Motor neuron (in vitro differentiated cells): ENCODE data around the gene TNFAIP2. TPM values are rescaled to one million over a fixed set of nuclear protein-coding genes. Genes with fewer than 3 reads are reported as not detected.
A peak's percentile ranks its signal among the peaks of the same experiment; 100 is the strongest.

Experiments used
- ATAC-seq, 8 experiments: fragments of 200-7000 bp; cut with Tn5 transposase; replicated peaks in 6 of 8; 2 replicates each; pipeline ENCODE4 v1.8.0; 2021; ENCODE audit warnings: mild to moderate bottlenecking in 8 of 8, moderate library complexity in 8 of 8
- H3K27ac ChIP-seq, 2 donors: fragments of 250-450 bp; sonication (Bioruptor Pico); 2 replicates each; pipeline ENCODE4 v1.9.0; 2021; ENCODE audit warnings: antibody characterized with exemption in 2 of 2, mild to moderate bottlenecking in 2 of 2, moderate library complexity in 1 of 2
- H3K4me1 ChIP-seq, 2 donors: fragments of 250-450 bp; sonication (Bioruptor Pico); replicated peaks in 1 of 2; 2 replicates each; pipeline ENCODE4 v1.6.1; 2021; ENCODE audit warnings: antibody characterized with exemption in 2 of 2, mild to moderate bottlenecking in 2 of 2, moderate library complexity in 1 of 2
- H3K4me3 ChIP-seq, 5 donors: fragments of 250-450 bp; sonication (Bioruptor Pico); 2 replicates each; pipeline ENCODE4 v1.9.0; 2021; ENCODE audit warnings: antibody characterized with exemption in 5 of 5, mild to moderate bottlenecking in 5 of 5, moderate library complexity in 4 of 5
- WGBS, 10 experiments: fragments of 450-650 bp; shearing (Covaris generic); methylation state at CpG; one replicate each; pipeline ENCODE4 v1.0.0; 2022; 5-methylcytosine and 5-hydroxymethylcytosine counted together
- in situ Hi-C, 9 experiments: fragments of 400-800 bp; cut with MboI; loops; one replicate each; pipeline ENCODE4 v1.15.0; 2021; ENCODE audit warnings: low sequenced_read_pairs in 9 of 9, low pct_unique_long_range_greater_than_20kb in 2 of 9; ENCODE audit not compliant: unreplicated experiment in 9 of 9
- total RNA-seq, 8 experiments: library from RNA; unstranded; fragments of 300-600 nt; gene quantifications; 2 replicates each; pipeline versions ENCODE4 v1.2.3 to v1.2.4, GENCODE V29; 2022

TNFAIP2 gene
- total RNA-seq, 8 experiments from 2014 or later: 0.78 to 98.8 (median 2.0) TPM

GRCh38 chr14:103087343-103087835 is 35.9 kb upstream of the TNFAIP2 start:
- no peak overlapping the region for H3K27ac ChIP-seq
- peak in 5 of 8 experiments; percentile 45 to 82 (median 74) for ATAC-seq
- in situ Hi-C loops: loop anchor here in 8 of 9 experiments (10.0 to 25.0 kb wide), 2 partner anchors 197 to 200 kb away; no protein-coding TSS in a partner anchor
- peaks cover 8 to 14% of the 10 kb centered on the region in 2 donors for H3K4me1 ChIP-seq
- H3K4me3 ChIP-seq: no peak overlapping the region
- 76% methylated on average over 5 of the region's 13 CpGs; no CpG with 5 or more reads in 9 of the 10 experiments for WGBS, 10 experiments

- H3K27ac ChIP-seq: no peak overlapping the region
- peaks cover 8 to 16% of the 10 kb centered on the region in 2 donors for H3K4me1 ChIP-seq
- H3K4me3 ChIP-seq: no peak overlapping the region
- ATAC-seq: no peak
- in situ Hi-C loops: loop anchor here in 8 of 9 experiments (10.0 to 25.0 kb wide), 2 partner anchors 196 to 198 kb away; no protein-coding TSS in a partner anchor
- 67 to 73% methylated on average over 2 of the region's 6 CpGs; no CpG with 5 or more reads in 8 of the 10 experiments for WGBS, 10 experiments
Observed at GRCh38 chr14:103088921-103089320, 34.3 kb upstream of the TNFAIP2 start.

GRCh38 chr14:103089386-103090335 is 33.6 kb upstream of the TNFAIP2 start:
- Histone ChIP-seq H3K27ac (no peak overlapping the region), H3K4me3 (no peak overlapping the region), H3K4me1 (peaks cover 8 to 19% of the 10 kb centered on the region in 2 donors)
- in situ Hi-C loops: loop anchor here in 8 of 9 experiments (10.0 to 25.0 kb wide), 2 partner anchors 195 to 198 kb away; no protein-coding TSS in a partner anchor
- 60 to 100% (median 73%) methylated on average over 1 to 5 of the region's 28 CpGs; no CpG with 5 or more reads in 6 of the 10 experiments for WGBS, 10 experiments
- ATAC-seq: no peak

GRCh38 chr14:103090481-103091020 is 32.7 kb upstream of the TNFAIP2 start:
- no peak for ATAC-seq
- WGBS, 10 experiments: 90 to 95% methylated on average over 2 to 4 of the region's 12 CpGs; no CpG with 5 or more reads in 8 of the 10 experiments
- Histone ChIP-seq H3K4me1 (peaks cover 8 to 19% of the 10 kb centered on the region in 2 donors), H3K4me3 (no peak overlapping the region), H3K27ac (no peak overlapping the region)
- in situ Hi-C loops: loop anchor here in 5 of 9 experiments (25.0 kb wide), 1 partner anchor 197 kb away; no protein-coding TSS in a partner anchor

GRCh38 chr14:103091041-103091882 is 32.0 kb upstream of the TNFAIP2 start:
- peaks cover 8 to 19% of the 10 kb centered on the region in 2 donors for H3K4me1 ChIP-seq
- peak in 7 of 8 experiments; percentile 38 to 88 (median 63) for ATAC-seq
- no peak overlapping the region for H3K4me3 ChIP-seq
- no CpG with 5 or more reads among the region's 69 CpGs for WGBS, 10 experiments
- H3K27ac ChIP-seq: no peak overlapping the region
- in situ Hi-C loops: loop anchor here in 5 of 9 experiments (25.0 kb wide), 1 partner anchor 196 kb away; no protein-coding TSS in a partner anchor

GRCh38 chr14:103091883-103092222 is 31.4 kb upstream of the TNFAIP2 start:
- H3K4me3 ChIP-seq: no peak overlapping the region
- no peak for ATAC-seq
- no peak overlapping the region for H3K27ac ChIP-seq
- in situ Hi-C loops: loop anchor here in 5 of 9 experiments (25.0 kb wide), 1 partner anchor 195 kb away; no protein-coding TSS in a partner anchor
- H3K4me1 ChIP-seq: peaks cover 8 to 19% of the 10 kb centered on the region in 2 donors
- 30 to 80% (median 60%) methylated on average over 1 to 2 of the region's 9 CpGs; no CpG with 5 or more reads in 7 of the 10 experiments for WGBS, 10 experiments

- in situ Hi-C loops: loop anchor here in 5 of 9 experiments (25.0 kb wide), 1 partner anchor 193 kb away; no protein-coding TSS in a partner anchor
- Histone ChIP-seq H3K27ac (no peak overlapping the region), H3K4me3 (no peak overlapping the region), H3K4me1 (peaks cover 0 to 12% of the 10 kb centered on the region in 2 donors)
- WGBS, 10 experiments: 20 to 83% (median 72%) methylated on average over 1 to 2 of the region's 13 CpGs; no CpG with 5 or more reads in 7 of the 10 experiments
- ATAC-seq: peak in 5 of 8 experiments; percentile 7 to 27 (median 19)
Observed at GRCh38 chr14:103093856-103094405, 29.3 kb upstream of the TNFAIP2 start.

GRCh38 chr14:103094406-103095209 is 28.7 kb upstream of the TNFAIP2 start, which contains the start of gene EXOC3L4:
Gene EXOC3L4 (plus strand): TSS chr14:103094725. CDS start chr14:103100220, 5,495 bp downstream.
- H3K4me1 ChIP-seq: peaks cover 0 to 19% of the 10 kb centered on the region in 2 donors
- no peak within 1 kb of the TSS for H3K4me3 ChIP-seq
- 80 to 87% methylated on average over 1 to 6 of the region's 23 CpGs; no CpG with 5 or more reads in 8 of the 10 experiments for WGBS, 10 experiments
- no peak within 1 kb of the TSS for H3K27ac ChIP-seq
- no peak for ATAC-seq
- in situ Hi-C loops: loop anchor here in 5 of 9 experiments (25.0 kb wide), 1 partner anchor 193 kb away; no protein-coding TSS in a partner anchor

GRCh38 chr14:103095210-103095778 is 28.0 kb upstream of the TNFAIP2 start:
- 79 to 100% (median 95%) methylated on average over 1 to 9 of the region's 11 CpGs; no CpG with 5 or more reads in 4 of the 10 experiments for WGBS, 10 experiments
- no peak overlapping the region for H3K4me3 ChIP-seq
- no peak overlapping the region for H3K27ac ChIP-seq
- no peak for ATAC-seq
- H3K4me1 ChIP-seq: peaks cover 0 to 19% of the 10 kb centered on the region in 2 donors
- in situ Hi-C loops: loop anchor here in 5 of 9 experiments (25.0 kb wide), 1 partner anchor 192 kb away; no protein-coding TSS in a partner anchor

- no peak overlapping the region for H3K4me3 ChIP-seq
- no peak for ATAC-seq
- 38 to 71% (median 51%) methylated on average over 1 to 4 of the region's 4 CpGs; no CpG with 5 or more reads in 2 of the 10 experiments for WGBS, 10 experiments
- H3K4me1 ChIP-seq: peaks cover 0 to 14% of the 10 kb centered on the region in 2 donors
- H3K27ac ChIP-seq: no peak overlapping the region
- in situ Hi-C loops: loop anchor here in 5 of 9 experiments (25.0 kb wide), 1 partner anchor 191 kb away; no protein-coding TSS in a partner anchor
Observed at GRCh38 chr14:103096387-103096786, 26.9 kb upstream of the TNFAIP2 start.
